Motor neuron (in vitro differentiated cells): ENCODE data around the gene NTSR2. TPM values are rescaled to one million over a fixed set of nuclear protein-coding genes. Genes with fewer than 3 reads are reported as not detected.

Experiments
- ATAC-seq, 8 experiments: fragments of 200-7000 bp; cut with Tn5 transposase; replicated peaks in 6 of 8; 2 replicates each; pipeline ENCODE4 v1.8.0; 2021; ENCODE audit warnings: mild to moderate bottlenecking in 8 of 8, moderate library complexity in 8 of 8
- H3K27ac ChIP-seq, 2 donors: fragments of 250-450 bp; sonication (Bioruptor Pico); 2 replicates each; pipeline ENCODE4 v1.9.0; 2021; ENCODE audit warnings: antibody characterized with exemption in 2 of 2, mild to moderate bottlenecking in 2 of 2, moderate library complexity in 1 of 2
- H3K4me1 ChIP-seq, 2 donors: fragments of 250-450 bp; sonication (Bioruptor Pico); replicated peaks in 1 of 2; 2 replicates each; pipeline ENCODE4 v1.6.1; 2021; ENCODE audit warnings: antibody characterized with exemption in 2 of 2, mild to moderate bottlenecking in 2 of 2, moderate library complexity in 1 of 2
- H3K4me3 ChIP-seq, 5 donors: fragments of 250-450 bp; sonication (Bioruptor Pico); 2 replicates each; pipeline ENCODE4 v1.9.0; 2021; ENCODE audit warnings: antibody characterized with exemption in 5 of 5, mild to moderate bottlenecking in 5 of 5, moderate library complexity in 4 of 5
- WGBS, 10 experiments: fragments of 450-650 bp; shearing (Covaris generic); methylation state at CpG; one replicate each; pipeline ENCODE4 v1.0.0; 2022; 5-methylcytosine and 5-hydroxymethylcytosine counted together
- in situ Hi-C, 9 experiments: fragments of 400-800 bp; cut with MboI; loops; one replicate each; pipeline ENCODE4 v1.15.0; 2021; ENCODE audit warnings: low sequenced_read_pairs in 9 of 9, low pct_unique_long_range_greater_than_20kb in 2 of 9; ENCODE audit not compliant: unreplicated experiment in 9 of 9
- total RNA-seq, 8 experiments: library from RNA; unstranded; fragments of 300-600 nt; gene quantifications; 2 replicates each; pipeline versions ENCODE4 v1.2.3 to v1.2.4, GENCODE V29; 2022

The NTSR2 gene
- total RNA-seq, 8 experiments from 2014 or later = 0.11 TPM; not detected in 7

GRCh38 chr2:11658208-11659114 is 11.5 kb downstream of the NTSR2 start:
- Histone ChIP-seq H3K27ac (no peak overlapping the region), H3K4me3 (no peak overlapping the region), H3K4me1 (no peaks in the 10 kb centered on the region)
- no peak for ATAC-seq
- in situ Hi-C loops = no loop called here
- 46 to 91% (median 80%) methylated on average over 1 to 12 of the region's 19 CpGs; no CpG with 5 or more reads in 1 of the 10 experiments for WGBS, 10 experiments

- WGBS, 10 experiments = 38 to 100% (median 70%) methylated on average over 2 to 4 of the region's 11 CpGs; no CpG with 5 or more reads in 5 of the 10 experiments
- Histone ChIP-seq H3K4me1 (no peaks in the 10 kb centered on the region), H3K4me3 (no peak overlapping the region), H3K27ac (no peak overlapping the region)
- in situ Hi-C loops = no loop called here
- peak in 3 of 8 experiments; percentile 17 to 47 (median 36) for ATAC-seq
These were observed 12.3 kb downstream of the NTSR2 start for GRCh38 chr2:11657646-11658045.

- no peaks in the 10 kb centered on the region for H3K4me1 ChIP-seq
- no peak overlapping the region for H3K27ac ChIP-seq
- WGBS, 10 experiments = 40 to 86% (median 73%) methylated on average over 1 to 7 of the region's 11 CpGs; no CpG with 5 or more reads in 4 of the 10 experiments
- H3K4me3 ChIP-seq = no peak overlapping the region
- ATAC-seq = no peak
- in situ Hi-C loops = no loop called here
These were observed 12.8 kb downstream of the NTSR2 start for GRCh38 chr2:11657195-11657594.

GRCh38 chr2:11656671-11657101 is 13.3 kb downstream of the NTSR2 start:
- ATAC-seq = no peak
- Histone ChIP-seq H3K27ac (no peak overlapping the region), H3K4me1 (no peaks in the 10 kb centered on the region), H3K4me3 (no peak overlapping the region)
- WGBS, 10 experiments = 80 to 90% (median 87%) methylated on average over 1 to 10 of the region's 31 CpGs; no CpG with 5 or more reads in 5 of the 10 experiments
- in situ Hi-C loops = no loop called here

- no peak for ATAC-seq
- WGBS, 10 experiments = 0 to 88% (median 83%) methylated on average over 1 of the region's 1 CpG; no CpG with 5 or more reads in 5 of the 10 experiments
- Histone ChIP-seq H3K4me3 (no peak overlapping the region), H3K4me1 (no peaks in the 10 kb centered on the region), H3K27ac (no peak overlapping the region)
- in situ Hi-C loops = no loop called here
These were observed 13.7 kb downstream of the NTSR2 start for GRCh38 chr2:11656252-11656651.

GRCh38 chr2:11655495-11655894 is 14.5 kb downstream of the NTSR2 start:
- no peak for ATAC-seq
- in situ Hi-C loops = no loop called here
- 0 to 100% (median 58%) methylated on average over 1 to 3 of the region's 4 CpGs; no CpG with 5 or more reads in 1 of the 10 experiments for WGBS, 10 experiments
- Histone ChIP-seq H3K4me3 (no peak overlapping the region), H3K27ac (no peak overlapping the region), H3K4me1 (no peaks in the 10 kb centered on the region)

- Histone ChIP-seq H3K4me3 (no peak overlapping the region), H3K27ac (no peak overlapping the region), H3K4me1 (no peaks in the 10 kb centered on the region)
- in situ Hi-C loops = no loop called here
- ATAC-seq = peak in 3 of 8 experiments; percentile 21 to 88 (median 75)
- WGBS, 10 experiments = 0 to 91% (median 60%) methylated on average over 1 to 3 of the region's 3 CpGs; no CpG with 5 or more reads in 3 of the 10 experiments
These were observed 17.4 kb downstream of the NTSR2 start for GRCh38 chr2:11652553-11652952.

GRCh38 chr2:11651856-11652548 is 18.0 kb downstream of the NTSR2 start:
- no peak overlapping the region for H3K4me3 ChIP-seq
- H3K27ac ChIP-seq = no peak overlapping the region
- peak in 2 of 8 experiments; percentile 23 to 73 for ATAC-seq
- H3K4me1 ChIP-seq = no peaks in the 10 kb centered on the region
- in situ Hi-C loops = no loop called here
- WGBS, 10 experiments = 30 to 100% (median 85%) methylated on average over 1 to 5 of the region's 5 CpGs

- in situ Hi-C loops = no loop called here
- H3K4me1 ChIP-seq = no peaks in the 10 kb centered on the region
- no peak overlapping the region for H3K4me3 ChIP-seq
- ATAC-seq = no peak
- H3K27ac ChIP-seq = no peak overlapping the region
- WGBS, 10 experiments = 21 to 100% (median 50%) methylated on average over 1 to 2 of the region's 2 CpGs; no CpG with 5 or more reads in 3 of the 10 experiments
These were observed 20.9 kb downstream of the NTSR2 start for GRCh38 chr2:11649093-11649492.

GRCh38 chr2:11647834-11648600 is 22.0 kb downstream of the NTSR2 start:
- Histone ChIP-seq H3K27ac (no peak overlapping the region), H3K4me3 (no peak overlapping the region), H3K4me1 (no peaks in the 10 kb centered on the region)
- ATAC-seq = no peak
- in situ Hi-C loops = no loop called here
- WGBS, 10 experiments = 18 to 100% (median 79%) methylated on average over 1 to 5 of the region's 7 CpGs; no CpG with 5 or more reads in 1 of the 10 experiments

- no peaks in the 10 kb centered on the region for H3K4me1 ChIP-seq
- WGBS, 10 experiments = 60 to 100% (median 80%) methylated on average over 1 to 2 of the region's 3 CpGs; no CpG with 5 or more reads in 6 of the 10 experiments
- in situ Hi-C loops = no loop called here
- H3K27ac ChIP-seq = no peak overlapping the region
- no peak for ATAC-seq
- H3K4me3 ChIP-seq = no peak overlapping the region
These were observed 23.5 kb downstream of the NTSR2 start for GRCh38 chr2:11646530-11646929.

- Histone ChIP-seq H3K27ac (no peak overlapping the region), H3K4me1 (no peaks in the 10 kb centered on the region), H3K4me3 (no peak overlapping the region)
- in situ Hi-C loops = no loop called here
- WGBS, 10 experiments = 7 to 100% (median 65%) methylated on average over 1 to 3 of the region's 3 CpGs; no CpG with 5 or more reads in 2 of the 10 experiments
- ATAC-seq = no peak
These were observed 25.7 kb downstream of the NTSR2 start for GRCh38 chr2:11644293-11644692.
